Panc1 (cell line): Measurements from ENCODE around the gene PLXNA2.

Experiments
- POLR2AphosphoS5 ChIP-seq: IDR thresholded peaks from 2 replicates; pipeline ENCODE4 v1.6.1; 2012; ENCODE audit warnings: mild to moderate bottlenecking, low read depth, low read length, moderate library complexity
- SIN3A ChIP-seq: IDR thresholded peaks from 2 replicates; pipeline ENCODE4 v1.6.1; 2012; ENCODE audit warnings: low read depth, mild to moderate bottlenecking, low read length, moderate library complexity, borderline replicate concordance; ENCODE audit not compliant: insufficient read depth
- TCF7L2 ChIP-seq: IDR thresholded peaks from 2 replicates; pipeline ENCODE4 v1.6.1; 2011; ENCODE audit warnings: mild to moderate bottlenecking, low read depth, low read length, inconsistent platforms
- TF ChIP-seq, protein P1 (sequence below): fragments of 450-650 bp; IDR thresholded peaks from 2 replicates; pipeline ENCODE4 v1.5.1; 2017; ENCODE audit warnings: mild to moderate bottlenecking
- TF ChIP-seq, protein P2 (sequence below), 2 experiments: IDR thresholded peaks; 2 replicates each; pipeline ENCODE4 v1.6.1; 2011 to 2012; ENCODE audit warnings: low read depth in 2 of 2, control low read depth in 1 of 2, low read length in 1 of 2, mild to moderate bottlenecking in 1 of 2, moderate library complexity in 1 of 2; ENCODE audit not compliant: insufficient read depth in 1 of 2

GRCh38 chr1:208189716-208190115, 54.5 kb downstream of the PLXNA2 start:
- no peak for TF ChIP-seq TCF7L2
- TF ChIP-seq, protein P1, sequence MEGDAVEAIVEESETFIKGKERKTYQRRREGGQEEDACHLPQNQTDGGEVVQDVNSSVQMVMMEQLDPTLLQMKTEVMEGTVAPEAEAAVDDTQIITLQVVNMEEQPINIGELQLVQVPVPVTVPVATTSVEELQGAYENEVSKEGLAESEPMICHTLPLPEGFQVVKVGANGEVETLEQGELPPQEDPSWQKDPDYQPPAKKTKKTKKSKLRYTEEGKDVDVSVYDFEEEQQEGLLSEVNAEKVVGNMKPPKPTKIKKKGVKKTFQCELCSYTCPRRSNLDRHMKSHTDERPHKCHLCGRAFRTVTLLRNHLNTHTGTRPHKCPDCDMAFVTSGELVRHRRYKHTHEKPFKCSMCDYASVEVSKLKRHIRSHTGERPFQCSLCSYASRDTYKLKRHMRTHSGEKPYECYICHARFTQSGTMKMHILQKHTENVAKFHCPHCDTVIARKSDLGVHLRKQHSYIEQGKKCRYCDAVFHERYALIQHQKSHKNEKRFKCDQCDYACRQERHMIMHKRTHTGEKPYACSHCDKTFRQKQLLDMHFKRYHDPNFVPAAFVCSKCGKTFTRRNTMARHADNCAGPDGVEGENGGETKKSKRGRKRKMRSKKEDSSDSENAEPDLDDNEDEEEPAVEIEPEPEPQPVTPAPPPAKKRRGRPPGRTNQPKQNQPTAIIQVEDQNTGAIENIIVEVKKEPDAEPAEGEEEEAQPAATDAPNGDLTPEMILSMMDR, result no peak
- TF ChIP-seq POLR2AphosphoS5, result no peak
- TF ChIP-seq, protein P2, sequence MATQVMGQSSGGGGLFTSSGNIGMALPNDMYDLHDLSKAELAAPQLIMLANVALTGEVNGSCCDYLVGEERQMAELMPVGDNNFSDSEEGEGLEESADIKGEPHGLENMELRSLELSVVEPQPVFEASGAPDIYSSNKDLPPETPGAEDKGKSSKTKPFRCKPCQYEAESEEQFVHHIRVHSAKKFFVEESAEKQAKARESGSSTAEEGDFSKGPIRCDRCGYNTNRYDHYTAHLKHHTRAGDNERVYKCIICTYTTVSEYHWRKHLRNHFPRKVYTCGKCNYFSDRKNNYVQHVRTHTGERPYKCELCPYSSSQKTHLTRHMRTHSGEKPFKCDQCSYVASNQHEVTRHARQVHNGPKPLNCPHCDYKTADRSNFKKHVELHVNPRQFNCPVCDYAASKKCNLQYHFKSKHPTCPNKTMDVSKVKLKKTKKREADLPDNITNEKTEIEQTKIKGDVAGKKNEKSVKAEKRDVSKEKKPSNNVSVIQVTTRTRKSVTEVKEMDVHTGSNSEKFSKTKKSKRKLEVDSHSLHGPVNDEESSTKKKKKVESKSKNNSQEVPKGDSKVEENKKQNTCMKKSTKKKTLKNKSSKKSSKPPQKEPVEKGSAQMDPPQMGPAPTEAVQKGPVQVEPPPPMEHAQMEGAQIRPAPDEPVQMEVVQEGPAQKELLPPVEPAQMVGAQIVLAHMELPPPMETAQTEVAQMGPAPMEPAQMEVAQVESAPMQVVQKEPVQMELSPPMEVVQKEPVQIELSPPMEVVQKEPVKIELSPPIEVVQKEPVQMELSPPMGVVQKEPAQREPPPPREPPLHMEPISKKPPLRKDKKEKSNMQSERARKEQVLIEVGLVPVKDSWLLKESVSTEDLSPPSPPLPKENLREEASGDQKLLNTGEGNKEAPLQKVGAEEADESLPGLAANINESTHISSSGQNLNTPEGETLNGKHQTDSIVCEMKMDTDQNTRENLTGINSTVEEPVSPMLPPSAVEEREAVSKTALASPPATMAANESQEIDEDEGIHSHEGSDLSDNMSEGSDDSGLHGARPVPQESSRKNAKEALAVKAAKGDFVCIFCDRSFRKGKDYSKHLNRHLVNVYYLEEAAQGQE (IDR thresholded peaks at IDR 0.05; ENCODE audit: insufficient read depth in 1 of 2, low read depth in 2 of 2, low read length in 1 of 2), result no peak
- TF ChIP-seq SIN3A, result no peak
